Uterus (tissue), 4 donors: ENCODE measurements around the gene ADD2. TPM values are rescaled to one million over a fixed set of nuclear protein-coding genes. Genes with fewer than 3 reads are reported as not detected.
A peak's percentile ranks its signal among the peaks of the same experiment; 100 is the strongest.

Experiments
- DNase-seq, 2 donors: peaks; one replicate each; pipeline ENCODE4 v3.0.0-alpha.2; 2019 to 2020
- H3K27ac ChIP-seq, 2 donors: fragments of 200-600 bp; sonication (generic); 1 replicate in 1 of 2; 2 replicates in 1 of 2; pipeline ENCODE4 v1.5.1; 2016 to 2018
- H3K27me3 ChIP-seq, 2 donors: fragments of 200-600 bp; sonication (generic); one replicate each; pipeline ENCODE4 v1.5.1; 2018 to 2019; ENCODE audit warnings: control low read depth in 1 of 2
- H3K36me3 ChIP-seq, 2 donors: fragments of 200-600 bp; sonication (generic); one replicate each; pipeline ENCODE4 v1.5.1; 2019; ENCODE audit warnings: control low read depth in 1 of 2
- H3K4me1 ChIP-seq, 2 donors: fragments of 200-600 bp; sonication (generic); one replicate each; pipeline ENCODE4 v1.5.1; 2018 to 2019; ENCODE audit warnings: control low read depth in 1 of 2
- H3K4me3 ChIP-seq, 2 donors: fragments of 200-600 bp; sonication (generic); 1 replicate in 1 of 2; 2 replicates in 1 of 2; pipeline ENCODE4 v1.5.1; 2018 to 2019; ENCODE audit warnings: mild to moderate bottlenecking in 1 of 2
- H3K9me3 ChIP-seq, 2 donors: fragments of 200-600 bp; sonication (generic); one replicate each; pipeline ENCODE4 v1.5.1; 2019; ENCODE audit warnings: control low read depth in 1 of 2
- POLR2A ChIP-seq, 2 donors: fragments of 450-650 bp; IDR thresholded peaks; one replicate each; pipeline ENCODE4 v1.6.1; 2016; ENCODE audit warnings: antibody characterized with exemption in 2 of 2, mild to moderate bottlenecking in 1 of 2, moderate library complexity in 1 of 2
- intact Hi-C: fragments of 100-400 bp; cut with DNase I; formaldehyde crosslinking; loops from one replicate; pipeline ENCODE4 v1.15.1; 2023; ENCODE audit warnings: low total_unique reads
- total RNA-seq, 4 donors: library from RNA; depleted of rRNA in 3 of 4; stranded (reverse); fragments of >200 nt in 3 of 4; gene quantifications; one replicate each; pipeline versions ENCODE4 v1.1.0 to v1.2.4, GENCODE V29; 2014 to 2023
- TF ChIP-seq, protein P1 (sequence below), 4 experiments: fragments of 200-600 bp in 2 of 4; fragments of 450-650 bp in 2 of 4; sonication (generic) in 2 of 4; IDR thresholded peaks; one replicate each; pipeline ENCODE4 v1.5.1; 2016 to 2019; ENCODE audit warnings: antibody characterized with exemption in 4 of 4, mild to moderate bottlenecking in 2 of 4, moderate library complexity in 1 of 4
- donor health status: DM: yes; HTN: yes; CAD: no.

The ADD2 gene
- total RNA-seq, 4 donors from 2014 or later = 0.51 to 5.2 (median 2.6) TPM

DNA sequence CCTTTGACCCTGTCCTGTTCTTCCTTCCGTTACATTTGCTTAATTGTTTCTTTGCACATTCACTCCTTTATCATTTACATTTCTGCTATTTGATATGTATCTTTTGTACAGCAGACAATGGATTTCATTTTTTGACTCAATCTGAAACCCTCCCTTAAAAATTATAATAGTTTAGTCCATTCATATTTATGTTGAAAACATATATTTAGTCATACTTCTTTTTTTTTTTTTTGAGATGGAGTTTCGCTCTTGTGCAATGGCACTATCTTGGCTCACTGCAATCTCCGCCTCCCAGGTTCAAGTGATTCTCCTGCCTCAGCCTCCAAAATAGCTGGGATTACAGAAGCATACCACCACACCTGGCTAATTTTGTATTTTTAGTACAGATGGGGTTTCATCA, 119.0 kb downstream of the ADD2 start:
- intact Hi-C loops = no loop called here
- no peaks in the 10 kb centered on the region for H3K4me1 ChIP-seq
- no peaks in the 10 kb centered on the region for H3K36me3 ChIP-seq
- no peak overlapping the region for H3K27ac ChIP-seq
- no peaks in the 10 kb centered on the region for H3K27me3 ChIP-seq
- H3K9me3 ChIP-seq = no peaks in the 10 kb centered on the region
- TF ChIP-seq, protein P1, sequence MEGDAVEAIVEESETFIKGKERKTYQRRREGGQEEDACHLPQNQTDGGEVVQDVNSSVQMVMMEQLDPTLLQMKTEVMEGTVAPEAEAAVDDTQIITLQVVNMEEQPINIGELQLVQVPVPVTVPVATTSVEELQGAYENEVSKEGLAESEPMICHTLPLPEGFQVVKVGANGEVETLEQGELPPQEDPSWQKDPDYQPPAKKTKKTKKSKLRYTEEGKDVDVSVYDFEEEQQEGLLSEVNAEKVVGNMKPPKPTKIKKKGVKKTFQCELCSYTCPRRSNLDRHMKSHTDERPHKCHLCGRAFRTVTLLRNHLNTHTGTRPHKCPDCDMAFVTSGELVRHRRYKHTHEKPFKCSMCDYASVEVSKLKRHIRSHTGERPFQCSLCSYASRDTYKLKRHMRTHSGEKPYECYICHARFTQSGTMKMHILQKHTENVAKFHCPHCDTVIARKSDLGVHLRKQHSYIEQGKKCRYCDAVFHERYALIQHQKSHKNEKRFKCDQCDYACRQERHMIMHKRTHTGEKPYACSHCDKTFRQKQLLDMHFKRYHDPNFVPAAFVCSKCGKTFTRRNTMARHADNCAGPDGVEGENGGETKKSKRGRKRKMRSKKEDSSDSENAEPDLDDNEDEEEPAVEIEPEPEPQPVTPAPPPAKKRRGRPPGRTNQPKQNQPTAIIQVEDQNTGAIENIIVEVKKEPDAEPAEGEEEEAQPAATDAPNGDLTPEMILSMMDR (IDR thresholded peaks at IDR 0.05) = no peak
- no peak for TF ChIP-seq POLR2A (IDR thresholded peaks at IDR 0.05)
- DNase-seq = no peak
- no peak overlapping the region for H3K4me3 ChIP-seq

DNA sequence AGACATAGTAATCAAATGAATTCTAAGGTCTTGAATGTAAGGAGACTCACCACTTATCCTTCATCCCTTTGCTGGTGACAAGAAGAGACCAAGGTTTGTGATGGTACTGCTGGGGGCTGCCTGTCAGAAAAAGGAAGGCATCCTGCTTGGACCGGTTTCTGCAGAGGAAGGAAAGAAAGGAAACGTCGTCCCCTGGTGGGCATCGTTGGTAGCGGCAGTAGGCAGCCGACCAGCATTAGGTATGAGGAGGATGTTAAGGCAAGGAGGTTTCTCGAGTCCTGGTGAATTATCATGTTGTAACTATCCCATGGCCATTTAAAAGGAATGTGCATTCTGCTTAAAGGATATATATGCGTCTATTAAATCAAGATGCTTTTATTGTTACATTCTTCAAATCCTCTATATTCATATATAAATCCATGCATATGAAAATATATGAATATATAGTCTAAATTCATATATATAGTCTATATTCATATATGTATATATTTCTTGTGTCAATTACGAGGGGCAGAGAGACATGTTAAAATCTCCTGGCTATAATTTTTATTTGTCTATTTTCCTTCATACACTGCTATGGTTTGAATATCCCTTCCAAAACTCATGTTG, 120.0 kb downstream of the ADD2 start:
- Histone ChIP-seq H3K4me3 (no peak overlapping the region), H3K27ac (no peak overlapping the region), H3K27me3 (no peaks in the 10 kb centered on the region), H3K4me1 (no peaks in the 10 kb centered on the region), H3K36me3 (no peaks in the 10 kb centered on the region), H3K9me3 (no peaks in the 10 kb centered on the region)
- TF ChIP-seq, protein P1 (IDR thresholded peaks at IDR 0.05) = peak; percentile 48 to 71 (median 60)
- no peak for TF ChIP-seq POLR2A (IDR thresholded peaks at IDR 0.05)
- DNase-seq = peak in 1 of 2 donors; percentile 24
- intact Hi-C loops = no loop called here

DNA sequence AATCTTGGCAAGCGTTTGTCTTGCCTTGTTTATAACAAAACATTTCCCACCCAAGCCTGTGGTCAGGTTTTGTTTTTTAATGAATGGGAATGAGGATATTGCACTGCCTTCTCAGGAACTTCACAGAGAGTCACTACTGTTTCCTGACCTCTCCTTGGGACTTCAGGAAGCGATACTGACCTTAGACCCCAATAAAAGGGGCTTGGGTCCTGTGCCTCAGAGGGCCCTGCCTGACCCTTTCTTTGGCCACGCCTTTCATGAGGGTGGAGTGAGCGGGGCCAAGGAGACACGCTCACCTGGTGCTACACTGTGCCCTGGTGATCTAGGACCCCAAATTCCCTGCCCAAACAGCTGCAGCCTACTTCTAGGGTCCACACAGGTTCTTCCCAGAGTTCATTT, 121.6 kb downstream of the ADD2 start:
- no peaks in the 10 kb centered on the region for H3K4me1 ChIP-seq
- no peak for DNase-seq
- no peaks in the 10 kb centered on the region for H3K9me3 ChIP-seq
- TF ChIP-seq, protein P1 (IDR thresholded peaks at IDR 0.05) = no peak
- TF ChIP-seq POLR2A (IDR thresholded peaks at IDR 0.05) = no peak
- intact Hi-C loops = no loop called here
- H3K36me3 ChIP-seq = no peaks in the 10 kb centered on the region
- H3K27me3 ChIP-seq = no peaks in the 10 kb centered on the region
- H3K27ac ChIP-seq = no peak overlapping the region
- H3K4me3 ChIP-seq = no peak overlapping the region

DNA sequence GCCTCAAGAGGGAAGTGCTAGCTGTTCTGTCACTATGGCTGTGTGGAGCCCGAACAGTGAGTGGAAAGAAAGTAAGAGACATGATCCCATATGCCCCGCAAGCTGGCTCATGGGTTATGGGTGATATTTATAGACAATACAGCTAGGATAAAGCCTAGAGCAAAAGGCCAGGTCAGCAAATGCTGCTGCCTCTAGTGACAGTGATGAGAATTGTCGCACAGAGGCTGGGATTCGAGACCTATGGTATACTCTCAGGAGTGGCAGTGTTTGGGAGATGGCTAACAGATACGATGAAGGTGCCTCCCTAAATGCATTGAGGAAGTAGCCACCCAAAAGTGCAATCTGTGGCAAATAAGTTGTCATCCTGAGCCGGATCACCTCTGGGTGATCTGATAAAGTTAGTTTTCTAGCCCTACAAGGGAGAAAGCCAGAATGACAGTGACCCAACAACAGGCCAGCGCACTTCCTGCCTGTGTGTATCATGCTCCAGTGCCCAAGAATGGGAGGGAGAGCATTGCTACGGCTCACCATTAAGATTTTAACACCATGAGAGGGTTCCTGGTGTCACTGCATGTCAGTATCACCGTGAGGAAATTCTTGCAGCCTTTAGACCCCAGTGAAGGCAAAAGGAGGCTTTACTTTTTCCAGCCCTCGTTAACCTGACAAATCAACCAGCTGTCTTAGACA, 122.1 kb downstream of the ADD2 start:
- Histone ChIP-seq H3K27ac (no peak overlapping the region), H3K4me1 (no peaks in the 10 kb centered on the region), H3K27me3 (no peaks in the 10 kb centered on the region), H3K4me3 (no peak overlapping the region), H3K9me3 (no peaks in the 10 kb centered on the region), H3K36me3 (no peaks in the 10 kb centered on the region)
- intact Hi-C loops = no loop called here
- no peak for TF ChIP-seq POLR2A (IDR thresholded peaks at IDR 0.05)
- TF ChIP-seq, protein P1 (IDR thresholded peaks at IDR 0.05) = no peak
- no peak for DNase-seq

DNA sequence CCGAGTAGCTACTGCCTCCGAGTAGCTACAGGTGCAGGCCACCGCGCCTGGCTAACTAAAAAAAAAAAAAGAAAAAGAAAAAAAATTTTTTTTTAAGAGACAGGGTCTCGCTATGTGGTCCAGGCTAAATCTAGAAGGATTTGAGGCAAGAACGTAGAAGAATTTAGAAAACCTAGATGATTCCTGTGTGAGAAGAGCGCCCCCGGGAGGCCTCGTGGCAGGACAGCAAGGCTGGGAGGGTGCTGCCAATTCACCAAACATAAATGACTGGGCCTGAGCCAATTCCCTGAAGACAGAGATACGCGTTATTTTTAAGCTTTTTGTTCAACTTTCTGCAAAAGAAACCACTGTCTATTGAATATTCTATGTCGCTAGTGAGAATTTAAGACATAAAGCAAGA, 124.3 kb downstream of the ADD2 start:
- H3K36me3 ChIP-seq = no peaks in the 10 kb centered on the region
- no peaks in the 10 kb centered on the region for H3K27me3 ChIP-seq
- no peaks in the 10 kb centered on the region for H3K9me3 ChIP-seq
- H3K27ac ChIP-seq = no peak overlapping the region
- TF ChIP-seq, protein P1 (IDR thresholded peaks at IDR 0.05) = no peak
- TF ChIP-seq POLR2A (IDR thresholded peaks at IDR 0.05) = no peak
- H3K4me3 ChIP-seq = no peak overlapping the region
- intact Hi-C loops = no loop called here
- H3K4me1 ChIP-seq = no peaks in the 10 kb centered on the region
- DNase-seq = no peak
